H9 (cell line): Measurements from ENCODE around the gene ADARB2. TPM values are rescaled to one million over a fixed set of nuclear protein-coding genes. Genes with fewer than 3 reads are reported as not detected.

Experiments used
- DNase-seq: peaks from one replicate; pipeline ENCODE4 v3.0.0-alpha.2; 2017
- H2AFZ ChIP-seq: one replicate; pipeline ENCODE4 v1.6.1; 2013; ENCODE audit warnings: mild to moderate bottlenecking, low read length, control low read depth, moderate library complexity
- H2AK5ac ChIP-seq: 2 replicates; pipeline ENCODE4 v1.6.1; 2013; ENCODE audit warnings: low read length, control low read depth, mixed read lengths; ENCODE audit not compliant: insufficient read length
- H2BK120ac ChIP-seq: one replicate; pipeline ENCODE4 v1.6.1; 2013; ENCODE audit warnings: low read depth, mild to moderate bottlenecking, low read length, control low read depth, inconsistent platforms; ENCODE audit not compliant: poor library complexity, severe bottlenecking
- H2BK12ac ChIP-seq: 2 replicates; pipeline ENCODE4 v1.6.1; 2013; ENCODE audit warnings: low read length, control low read depth, mixed read lengths, low read depth; ENCODE audit not compliant: insufficient read length
- H2BK15ac ChIP-seq: 2 replicates; pipeline ENCODE4 v1.6.1; 2013; ENCODE audit warnings: low read depth, low read length, control low read depth
- H2BK20ac ChIP-seq: one replicate; pipeline ENCODE4 v1.6.1; 2013; ENCODE audit warnings: low read depth, mild to moderate bottlenecking, low read length, control low read depth, inconsistent platforms; ENCODE audit not compliant: poor library complexity, severe bottlenecking
- H2BK5ac ChIP-seq: 2 replicates; pipeline ENCODE4 v1.6.1; 2013; ENCODE audit warnings: low read length, control low read depth, mixed read lengths; ENCODE audit not compliant: insufficient read length
- H3K14ac ChIP-seq: 2 replicates; pipeline ENCODE4 v1.6.1; 2013; ENCODE audit warnings: low read length, control low read depth; ENCODE audit not compliant: insufficient read depth
- H3K18ac ChIP-seq: 2 replicates; pipeline ENCODE4 v1.6.1; 2013; ENCODE audit warnings: low read depth, mild to moderate bottlenecking, mixed read lengths, low read length, control low read depth; ENCODE audit not compliant: insufficient read length
- H3K23ac ChIP-seq: 2 replicates; pipeline ENCODE4 v1.6.1; 2013; ENCODE audit warnings: low read length, control low read depth, mixed read lengths, low read depth; ENCODE audit not compliant: insufficient read length
- H3K23me2 ChIP-seq: 2 replicates; pipeline ENCODE4 v1.6.1; 2013; ENCODE audit warnings: low read depth, mild to moderate bottlenecking, mixed read lengths, low read length, control low read depth; ENCODE audit not compliant: insufficient read length, poor library complexity, severe bottlenecking
- H3K27ac ChIP-seq: 2 replicates; pipeline ENCODE4 v1.5.1; 2013; ENCODE audit warnings: low read length, control low read depth, mixed read lengths, low read depth; ENCODE audit not compliant: insufficient read length
- H3K27me3 ChIP-seq: 2 replicates; pipeline ENCODE4 v1.6.1; 2013; ENCODE audit warnings: low read length, control low read depth, inconsistent platforms; ENCODE audit not compliant: insufficient read depth
- H3K4ac ChIP-seq: 2 replicates; pipeline ENCODE4 v1.6.1; 2013; ENCODE audit warnings: low read depth, mild to moderate bottlenecking, control low read depth, inconsistent platforms, low read length, moderate library complexity
- H3K4me1 ChIP-seq: 2 replicates; pipeline ENCODE4 v1.6.1; 2013; ENCODE audit warnings: low read length, control low read depth, inconsistent platforms; ENCODE audit not compliant: insufficient read depth
- H3K4me2 ChIP-seq: 2 replicates; pipeline ENCODE4 v1.6.1; 2013; ENCODE audit warnings: low read length, control low read depth, mixed read lengths; ENCODE audit not compliant: insufficient read length, insufficient read depth
- H3K56ac ChIP-seq: 2 replicates; pipeline ENCODE4 v1.6.1; 2013; ENCODE audit warnings: low read depth, mild to moderate bottlenecking, mixed read lengths, low read length, control low read depth; ENCODE audit not compliant: insufficient read length
- H3K79me1 ChIP-seq: 2 replicates; pipeline ENCODE4 v1.6.1; 2013; ENCODE audit warnings: low read depth, mild to moderate bottlenecking, moderate library complexity, low read length, control low read depth, inconsistent platforms; ENCODE audit not compliant: insufficient read depth, poor library complexity, severe bottlenecking
- H3K79me2 ChIP-seq: 2 replicates; pipeline ENCODE4 v1.6.1; 2013; ENCODE audit warnings: low read length, control low read depth, inconsistent platforms; ENCODE audit not compliant: insufficient read depth
- H3K9ac ChIP-seq: 2 replicates; pipeline ENCODE4 v1.6.1; 2013; ENCODE audit warnings: low read length, control low read depth, mixed read lengths; ENCODE audit not compliant: insufficient read length; ENCODE audit errors: extremely low read depth
- H3K9me3 ChIP-seq: one replicate; pipeline ENCODE4 v1.6.1; 2013; ENCODE audit warnings: low read depth, low read length, inconsistent platforms; ENCODE audit not compliant: control insufficient read depth
- H3T11ph ChIP-seq: one replicate; pipeline ENCODE4 v1.6.1; 2013; ENCODE audit warnings: mild to moderate bottlenecking, low read length, control low read depth, inconsistent platforms
- H4K20me1 ChIP-seq: one replicate; pipeline ENCODE4 v1.6.1; 2013; ENCODE audit not compliant: control insufficient read depth, insufficient read length, insufficient read depth
- H4K5ac ChIP-seq: 2 replicates; pipeline ENCODE4 v1.6.1; 2013; ENCODE audit warnings: low read depth, mild to moderate bottlenecking, mixed read lengths, low read length, control low read depth; ENCODE audit not compliant: insufficient read length
- H4K8ac ChIP-seq: replicated peaks from 2 replicates; pipeline ENCODE4 v1.6.1; 2013; ENCODE audit warnings: low read length, control low read depth, mixed read lengths, low read depth; ENCODE audit not compliant: insufficient read length
- H4K91ac ChIP-seq: 2 replicates; pipeline ENCODE4 v1.6.1; 2013; ENCODE audit warnings: low read depth, mild to moderate bottlenecking, moderate library complexity, mixed read lengths, low read length, control low read depth; ENCODE audit not compliant: insufficient read length
- H3K27ac Mint-ChIP-seq, 3 experiments: 2 replicates in 2 of 3; 3 replicates in 1 of 3; pipeline ENCODE4 v1.8.0; 2020 to 2021; ENCODE audit warnings: mixed read lengths in 3 of 3, mild to moderate bottlenecking in 1 of 3, moderate library complexity in 1 of 3
- H3K27me3 Mint-ChIP-seq: 2 replicates; pipeline ENCODE4 v1.8.0; 2021; ENCODE audit warnings: low read depth, mild to moderate bottlenecking, moderate library complexity, mixed read lengths
- H3K36me3 Mint-ChIP-seq, 3 experiments: 2 replicates in 2 of 3; 3 replicates in 1 of 3; pipeline ENCODE4 v1.8.0; 2020 to 2021; ENCODE audit warnings: low read depth in 3 of 3, mixed read lengths in 3 of 3; ENCODE audit not compliant: insufficient read depth in 1 of 3
- H3K4me1 Mint-ChIP-seq, 2 experiments: 2 replicates each; pipeline ENCODE4 v1.8.0; 2020; ENCODE audit warnings: mixed read lengths in 2 of 2
- H3K4me3 Mint-ChIP-seq, 2 experiments: 2 replicates in 1 of 2; 3 replicates in 1 of 2; pipeline ENCODE4 v1.8.0; 2020 to 2021; ENCODE audit warnings: mild to moderate bottlenecking in 2 of 2, mixed read lengths in 2 of 2, moderate library complexity in 1 of 2
- H3K9me3 Mint-ChIP-seq, 2 experiments: 2 replicates in 1 of 2; 3 replicates in 1 of 2; pipeline ENCODE4 v1.8.0; 2020; ENCODE audit warnings: mild to moderate bottlenecking in 2 of 2, mixed read lengths in 2 of 2, moderate library complexity in 1 of 2
- WGBS: extraction: QIAGEN DNeasy Blood & Tissue Kit; methylation state at CpG from one replicate; pipeline ENCODE4 v1.1.7; 2013; ENCODE audit warnings: missing lambda C conversion rate, low lambda C conversion rate, mixed read lengths; ENCODE audit not compliant: insufficient read length; ENCODE audit errors: extremely low coverage; 5-methylcytosine and 5-hydroxymethylcytosine counted together
- total RNA-seq: library from RNA; stranded (reverse); gene quantifications from 2 replicates; pipeline ENCODE4 v1.2.1, GENCODE V29; 2021
- TF ChIP-seq, protein P1 (sequence below): fragments of 200-600 bp; sonication (generic); conservative IDR thresholded peaks from 3 replicates; pipeline ENCODE4 v1.8.0; 2021; ENCODE audit warnings: antibody characterized with exemption, mild to moderate bottlenecking

The ADARB2 gene
- total RNA-seq, 1 experiment from 2014 or later: 0.87 TPM

DNA sequence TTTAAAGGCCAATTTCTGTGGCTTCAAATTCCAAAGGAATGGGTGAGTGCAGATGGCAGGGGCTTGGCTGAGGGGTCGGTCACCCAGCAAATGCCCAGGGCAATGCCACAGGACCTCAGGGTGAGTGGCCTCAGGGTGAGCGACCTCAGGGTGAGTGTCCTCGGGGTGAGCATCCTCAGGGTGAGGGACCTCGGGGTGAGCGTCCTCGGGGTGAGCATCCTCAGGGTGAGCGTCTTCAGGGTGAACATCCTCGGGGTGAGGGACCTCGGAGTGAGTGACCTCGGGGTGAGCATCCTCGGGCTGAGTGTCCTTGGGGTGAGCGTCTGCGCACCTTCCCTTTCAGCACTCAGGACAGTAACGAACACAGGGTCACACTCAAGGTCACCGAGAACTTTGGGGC is 59.2 kb downstream of the ADARB2 start:
- Histone ChIP-seq H3K18ac (no peak overlapping the region), H4K20me1 (no peaks in the 10 kb centered on the region), H3K9ac (no peak overlapping the region), H3K4me1 (no peaks in the 10 kb centered on the region; the same call in 1 of the 2 replicates), H2BK20ac (no peak overlapping the region), H2BK5ac (no peak overlapping the region), H2AK5ac (no peak overlapping the region), H3K79me1 (no peaks in the 10 kb centered on the region), H3K4me2 (no peak overlapping the region), H3K56ac (no peak overlapping the region), H2BK120ac (no peak overlapping the region), H3K79me2 (no peaks in the 10 kb centered on the region), H4K91ac (no peak overlapping the region), H3T11ph (no peak overlapping the region), H3K23me2 (no peaks in the 10 kb centered on the region), H3K4ac (no peak overlapping the region), H4K8ac (no peak overlapping the region), H3K27me3 (no peaks in the 10 kb centered on the region), H3K23ac (no peak overlapping the region), H2BK12ac (no peak overlapping the region), H4K5ac (no peak overlapping the region), H2AFZ (no peak overlapping the region), H3K14ac (no peak overlapping the region), H2BK15ac (no peak overlapping the region), H3K27ac (no peak overlapping the region), H3K9me3 (no peaks in the 10 kb centered on the region)
- no peak for DNase-seq
- Mint-ChIP-seq H3K36me3 (no peaks in the 10 kb centered on the region; a peak in 1 of 7 replicates), H3K27ac (no peak overlapping the region; a peak in 1 of 7 replicates), H3K9me3 (no peaks in the 10 kb centered on the region), H3K4me1 (peaks cover 3 to 25% of the 10 kb centered on the region in 2 experiments; a peak in 2 of 4 replicates), H3K27me3 (peaks cover 1% of the 10 kb centered on the region; the same call in 1 of the 2 replicates), H3K4me3 (no peak overlapping the region)
- WGBS: no CpG with 5 or more reads among the region's 15 CpGs
- TF ChIP-seq, protein P1, sequence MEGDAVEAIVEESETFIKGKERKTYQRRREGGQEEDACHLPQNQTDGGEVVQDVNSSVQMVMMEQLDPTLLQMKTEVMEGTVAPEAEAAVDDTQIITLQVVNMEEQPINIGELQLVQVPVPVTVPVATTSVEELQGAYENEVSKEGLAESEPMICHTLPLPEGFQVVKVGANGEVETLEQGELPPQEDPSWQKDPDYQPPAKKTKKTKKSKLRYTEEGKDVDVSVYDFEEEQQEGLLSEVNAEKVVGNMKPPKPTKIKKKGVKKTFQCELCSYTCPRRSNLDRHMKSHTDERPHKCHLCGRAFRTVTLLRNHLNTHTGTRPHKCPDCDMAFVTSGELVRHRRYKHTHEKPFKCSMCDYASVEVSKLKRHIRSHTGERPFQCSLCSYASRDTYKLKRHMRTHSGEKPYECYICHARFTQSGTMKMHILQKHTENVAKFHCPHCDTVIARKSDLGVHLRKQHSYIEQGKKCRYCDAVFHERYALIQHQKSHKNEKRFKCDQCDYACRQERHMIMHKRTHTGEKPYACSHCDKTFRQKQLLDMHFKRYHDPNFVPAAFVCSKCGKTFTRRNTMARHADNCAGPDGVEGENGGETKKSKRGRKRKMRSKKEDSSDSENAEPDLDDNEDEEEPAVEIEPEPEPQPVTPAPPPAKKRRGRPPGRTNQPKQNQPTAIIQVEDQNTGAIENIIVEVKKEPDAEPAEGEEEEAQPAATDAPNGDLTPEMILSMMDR: no peak
